T-helper 22 cell (primary cell): ENCODE measurements around the gene SHISA9.

Experiments
- DNase-seq: peaks from one replicate; pipeline ENCODE4 v3.0.0-alpha.2; 2020; ENCODE audit warnings: low read depth

SHISA9 gene

DNA sequence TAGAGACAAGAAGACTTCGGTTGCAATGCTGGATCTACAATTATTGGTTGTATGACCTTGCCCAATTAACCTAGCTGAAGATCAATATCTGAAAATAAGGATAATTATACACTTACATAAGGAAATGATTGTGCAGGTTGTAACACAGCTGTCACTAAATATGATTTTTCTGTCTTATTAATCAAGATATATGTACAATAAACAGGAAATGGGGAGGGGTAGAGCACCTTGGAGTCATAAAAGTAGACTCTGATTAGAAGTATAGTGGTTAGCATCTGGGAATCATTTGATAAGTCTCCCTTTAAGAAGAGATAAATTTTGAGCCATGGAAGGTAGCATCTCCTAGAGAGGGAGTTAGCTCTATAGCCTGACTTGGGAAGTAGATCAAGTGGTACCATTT is 369.2 kb downstream of the SHISA9 start:
- DNase-seq, result no peak

DNA sequence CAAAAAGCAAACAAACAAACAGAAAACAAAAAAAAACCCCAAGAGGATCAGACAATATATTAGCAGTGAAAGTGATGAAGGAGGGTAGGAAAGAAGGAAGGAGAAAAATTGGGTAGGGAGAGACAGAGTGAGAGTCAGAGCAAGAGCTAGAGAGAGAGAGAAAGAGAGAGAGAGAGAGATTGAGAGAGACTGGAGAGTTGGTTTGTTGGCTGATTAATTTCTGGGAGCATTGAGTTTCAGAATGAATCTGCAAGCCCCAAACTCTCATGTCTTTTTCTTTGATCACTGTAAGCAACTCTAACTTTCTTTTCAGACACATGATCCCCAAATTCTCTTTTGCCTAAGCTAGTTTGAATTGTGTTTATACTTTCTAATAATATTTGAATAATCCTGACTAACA is 388.1 kb downstream of the SHISA9 start:
- DNase-seq, result no peak
